Breast epithelium (tissue), 4 donors: ENCODE measurements around the gene IQSEC2. TPM values are rescaled to one million over a fixed set of nuclear protein-coding genes. Genes with fewer than 3 reads are reported as not detected.

Experiments
- DNase-seq, 2 donors: peaks; one replicate each; pipeline ENCODE4 v3.0.0-alpha.2; 2019; ENCODE audit warnings: low spot score in 2 of 2
- H3K27ac ChIP-seq, 2 donors: fragments of 200-600 bp; sonication (generic) in 1 of 2; one replicate each; pipeline ENCODE4 v1.5.1; 2016 to 2019; ENCODE audit warnings: mild to moderate bottlenecking in 1 of 2
- H3K27me3 ChIP-seq, 2 donors: fragments of 200-600 bp; sonication (generic) in 1 of 2; one replicate each; pipeline versions ENCODE4 v1.5.1 to v1.6.0; 2017 to 2019; ENCODE audit warnings: control low read depth in 1 of 2, mild to moderate bottlenecking in 1 of 2
- H3K36me3 ChIP-seq: fragments of 200-600 bp; one replicate; pipeline ENCODE4 v1.5.1; 2019
- H3K4me1 ChIP-seq, 2 donors: fragments of 200-600 bp; sonication (generic); one replicate each; pipeline ENCODE4 v1.5.1; 2016 to 2019; ENCODE audit warnings: control low read depth in 1 of 2
- H3K4me3 ChIP-seq, 3 donors: fragments of 200-600 bp; sonication (generic); 1 replicate in 2 of 3; 2 replicates in 1 of 3; pipeline ENCODE4 v1.5.1; 2016 to 2019; ENCODE audit warnings: mild to moderate bottlenecking in 3 of 3, moderate library complexity in 2 of 3
- H3K9me3 ChIP-seq, 2 donors: fragments of 200-600 bp; sonication (generic) in 1 of 2; one replicate each; pipeline ENCODE4 v1.5.1; 2016 to 2019; ENCODE audit warnings: control low read depth in 1 of 2
- POLR2A ChIP-seq: fragments of 450-650 bp; IDR thresholded peaks from one replicate; pipeline ENCODE4 v1.6.1; 2016; ENCODE audit warnings: antibody characterized with exemption, mild to moderate bottlenecking, moderate library complexity
- POLR2AphosphoS5 ChIP-seq, 3 donors: sonication (generic); formaldehyde crosslinking; IDR thresholded peaks; one replicate each; pipeline ENCODE4 v1.6.1; 2017; ENCODE audit warnings: antibody characterized with exemption in 3 of 3
- intact Hi-C: fragments of 100-400 bp; cut with DNase I; formaldehyde crosslinking; loops from one replicate; pipeline ENCODE4 v1.15.1; 2023; ENCODE audit warnings: low total_unique reads
- total RNA-seq, 3 donors: library from RNA; depleted of rRNA; stranded (reverse); fragments of >200 nt; gene quantifications; one replicate each; pipeline ENCODE4 v1.1.0, GENCODE V29; 2016
- TF ChIP-seq, protein P1 (sequence below), 3 donors: fragments of 450-650 bp; IDR thresholded peaks; one replicate each; pipeline ENCODE4 v1.5.1; 2016 to 2017; ENCODE audit warnings: antibody characterized with exemption in 3 of 3, mild to moderate bottlenecking in 3 of 3, moderate library complexity in 3 of 3

IQSEC2 gene
- total RNA-seq, 3 donors from 2014 or later, result 16.7 to 18.7 (median 18.3) TPM

DNA sequence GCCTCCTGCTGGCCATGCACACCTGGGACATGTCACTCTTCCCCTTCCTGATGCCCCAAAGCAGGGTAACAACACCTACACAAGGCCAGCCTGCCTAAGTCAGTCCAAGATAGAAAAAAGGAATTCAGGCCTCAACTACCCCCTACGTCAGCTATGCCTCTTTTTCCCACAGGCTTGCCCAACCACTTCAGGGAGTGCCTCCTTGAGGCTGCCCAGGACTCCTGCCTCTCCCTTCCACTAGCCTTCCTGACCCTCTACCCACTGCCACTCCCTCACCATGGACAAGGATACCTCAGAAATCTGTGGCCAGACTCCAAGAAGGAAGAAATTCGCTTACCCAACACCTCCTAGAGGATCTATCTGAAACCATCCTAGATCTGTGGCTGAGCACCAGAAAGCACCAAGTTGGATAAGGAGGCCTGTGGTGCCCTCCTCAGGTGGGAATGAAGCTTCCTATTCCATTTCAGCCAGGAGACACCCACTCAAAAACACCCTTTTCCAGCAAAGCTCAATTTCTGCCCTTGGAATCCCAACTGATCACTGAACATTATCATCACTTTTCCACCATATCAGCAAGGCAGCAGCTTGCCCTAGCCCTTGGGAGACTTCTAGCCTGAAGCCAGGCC is 58.2 kb downstream of the IQSEC2 start:
- no peaks in the 10 kb centered on the region for H3K36me3 ChIP-seq
- peaks cover 8 to 11% of the 10 kb centered on the region in 2 donors for H3K4me1 ChIP-seq
- intact Hi-C loops, result no loop called here
- TF ChIP-seq, protein P1, sequence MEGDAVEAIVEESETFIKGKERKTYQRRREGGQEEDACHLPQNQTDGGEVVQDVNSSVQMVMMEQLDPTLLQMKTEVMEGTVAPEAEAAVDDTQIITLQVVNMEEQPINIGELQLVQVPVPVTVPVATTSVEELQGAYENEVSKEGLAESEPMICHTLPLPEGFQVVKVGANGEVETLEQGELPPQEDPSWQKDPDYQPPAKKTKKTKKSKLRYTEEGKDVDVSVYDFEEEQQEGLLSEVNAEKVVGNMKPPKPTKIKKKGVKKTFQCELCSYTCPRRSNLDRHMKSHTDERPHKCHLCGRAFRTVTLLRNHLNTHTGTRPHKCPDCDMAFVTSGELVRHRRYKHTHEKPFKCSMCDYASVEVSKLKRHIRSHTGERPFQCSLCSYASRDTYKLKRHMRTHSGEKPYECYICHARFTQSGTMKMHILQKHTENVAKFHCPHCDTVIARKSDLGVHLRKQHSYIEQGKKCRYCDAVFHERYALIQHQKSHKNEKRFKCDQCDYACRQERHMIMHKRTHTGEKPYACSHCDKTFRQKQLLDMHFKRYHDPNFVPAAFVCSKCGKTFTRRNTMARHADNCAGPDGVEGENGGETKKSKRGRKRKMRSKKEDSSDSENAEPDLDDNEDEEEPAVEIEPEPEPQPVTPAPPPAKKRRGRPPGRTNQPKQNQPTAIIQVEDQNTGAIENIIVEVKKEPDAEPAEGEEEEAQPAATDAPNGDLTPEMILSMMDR (IDR thresholded peaks at IDR 0.05), result no peak
- TF ChIP-seq POLR2AphosphoS5 (IDR thresholded peaks at IDR 0.05) (no peak), POLR2A (no peak)
- no peaks in the 10 kb centered on the region for H3K27me3 ChIP-seq
- no peaks in the 10 kb centered on the region for H3K9me3 ChIP-seq
- peak overlapping the region in 1 of 2 donors; percentile 14 for H3K27ac ChIP-seq
- H3K4me3 ChIP-seq, result peak overlapping the region; percentile 82 to 96 (median 95)
- no peak for DNase-seq

Other genes with a start within 250 kb of the IQSEC2 start
- 1 to 10 TPM in 2 of 3 donors, under 1 TPM in 1; 0.96 to 2.3 (median 1.6) TPM for gene GPR173, start 232.8 kb downstream of the IQSEC2 start, total RNA-seq
- 10 to 100 TPM; 63.4 to 82.7 (median 76.4) TPM for gene TSPYL2, start 199.2 kb downstream of the IQSEC2 start, total RNA-seq
- gene KANTR, start 187.4 kb downstream of the IQSEC2 start, total RNA-seq, result 10 to 100 TPM; 16.8 to 30.7 (median 29.8) TPM
- 100 to 1,000 TPM in 2 of 3 donors, 10 to 100 TPM in 1; 63.5 to 136 (median 123) TPM for gene KDM5C, start 56.4 kb downstream of the IQSEC2 start, total RNA-seq
- 10 to 100 TPM; 25.3 to 38.3 (median 34.1) TPM for gene SMC1A, start 141.1 kb upstream of the IQSEC2 start, total RNA-seq
- 1 to 10 TPM; 2.0 to 2.9 (median 2.1) TPM for gene RIBC1, start 141.3 kb upstream of the IQSEC2 start, total RNA-seq
- gene HSD17B10, start 152.8 kb upstream of the IQSEC2 start, total RNA-seq, result 10 to 100 TPM; 64.8 to 77.7 (median 68.8) TPM